ENCODE results near the gene SIRT2.
"Not testable (repeated sequence)": the region's sequence is repeated elsewhere in the genome, so short reads cannot be mapped to it uniquely, and the experiment has no call there.

Gene SIRT2

GRCh38 chr19:38869836-38870607 lies 29.4 kb downstream of the SIRT2 start:
- FAIRE-seq (peak; percentile 95), DNase-seq (ENCODE audit: insufficient read length, low spot score) (peak; percentile 86)

GRCh38 chr19:38869160-38869835 lies 30.1 kb downstream of the SIRT2 start:
- DNase-seq (ENCODE audit: insufficient read length, low spot score) (no peak), FAIRE-seq (no peak)

- FAIRE-seq, result no peak
Observed at GRCh38 chr19:38868551-38868950, 30.9 kb downstream of the SIRT2 start.

GRCh38 chr19:38867171-38867780 lies 32.1 kb downstream of the SIRT2 start:
- FAIRE-seq (no peak), DNase-seq (ENCODE audit: insufficient read length, low spot score) (no peak)

More at GRCh38 chr19:38868551-38868950, 30.9 kb downstream of the SIRT2 start:
- no peak for DNase-seq (ENCODE audit: insufficient read length, low spot score)

GRCh38 chr19:38862321-38863059 lies 36.9 kb downstream of the SIRT2 start:
- DNase-seq (ENCODE audit: insufficient read length, low spot score), result no peak

GRCh38 chr19:38861368-38861767 lies 38.0 kb downstream of the SIRT2 start:
- DNase-seq (ENCODE audit: insufficient read length, low spot score), result no peak
- no peak for FAIRE-seq

More at GRCh38 chr19:38862321-38863059, 36.9 kb downstream of the SIRT2 start:
- no peak for FAIRE-seq

- not testable (repeated sequence) for DNase-seq (ENCODE audit: insufficient read length, low spot score); FAIRE-seq
Observed at GRCh38 chr19:38859631-38860204, 39.7 kb downstream of the SIRT2 start.

GRCh38 chr19:38856813-38857212 lies 42.6 kb downstream of the SIRT2 start:
- no peak for DNase-seq (ENCODE audit: insufficient read length, low spot score)
- FAIRE-seq, result no peak

- DNase-seq (ENCODE audit: insufficient read length, low spot score); FAIRE-seq: not testable (repeated sequence)
Observed at GRCh38 chr19:38855751-38856150, 43.7 kb downstream of the SIRT2 start.

GRCh38 chr19:38854961-38855360 lies 44.5 kb downstream of the SIRT2 start:
- not testable (repeated sequence) for DNase-seq (ENCODE audit: insufficient read length, low spot score); FAIRE-seq

GRCh38 chr19:38853214-38853613 lies 46.2 kb downstream of the SIRT2 start:
- DNase-seq (ENCODE audit: insufficient read length, low spot score), result no peak
- FAIRE-seq, result no peak

GRCh38 chr19:38852231-38853044 lies 47.0 kb downstream of the SIRT2 start:
- no peak for DNase-seq (ENCODE audit: insufficient read length, low spot score)

GRCh38 chr19:38851622-38852230 lies 47.7 kb downstream of the SIRT2 start:
- FAIRE-seq (peak; percentile 68), DNase-seq (ENCODE audit: insufficient read length, low spot score) (peak; percentile 92)

More at GRCh38 chr19:38852231-38853044, 47.0 kb downstream of the SIRT2 start:
- FAIRE-seq, result peak; percentile 91

GRCh38 chr19:38850976-38851621 lies 48.3 kb downstream of the SIRT2 start:
- no peak for FAIRE-seq

GRCh38 chr19:38850436-38850975 lies 48.9 kb downstream of the SIRT2 start:
- DNase-seq (ENCODE audit: insufficient read length, low spot score), result peak; percentile 86
- peak; percentile 99 for FAIRE-seq

More at GRCh38 chr19:38850976-38851621, 48.3 kb downstream of the SIRT2 start:
- no peak for DNase-seq (ENCODE audit: insufficient read length, low spot score)

GRCh38 chr19:38849860-38850435 lies 49.5 kb downstream of the SIRT2 start, which contains the start of gene HNRNPL:
Gene HNRNPL, minus strand, starts transcription at chr19:38849986. Its CDS starts 20 bp downstream, at chr19:38849966.
- FAIRE-seq, result no peak
- DNase-seq (ENCODE audit: insufficient read length, low spot score), result peak; percentile 65

- DNase-seq (ENCODE audit: insufficient read length, low spot score) (peak; percentile 89), FAIRE-seq (no peak)
Observed at GRCh38 chr19:38849147-38849859, 50.1 kb downstream of the SIRT2 start.

Data from GM19239 (cell line).